Measurements from ENCODE around the gene RPL13.

The RPL13 gene

DNA sequence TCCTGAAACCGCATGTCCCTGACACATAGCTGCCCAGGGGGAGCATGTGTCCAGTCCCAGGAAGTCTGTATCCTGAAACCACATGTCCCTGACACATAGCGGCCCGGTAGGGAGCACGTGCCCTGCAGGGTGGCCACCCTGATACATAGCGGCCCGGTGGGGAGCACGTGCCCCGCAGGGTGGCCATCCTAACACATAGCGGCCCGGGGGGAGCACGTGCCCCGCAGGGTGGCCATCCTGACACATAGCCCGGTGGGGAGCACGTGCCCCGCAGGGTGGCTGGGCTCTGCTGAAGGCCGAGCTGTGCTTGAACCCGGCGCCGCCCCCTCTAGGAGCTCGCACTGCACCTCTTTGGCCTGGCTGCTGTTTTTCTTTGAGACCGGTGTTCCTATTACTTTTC, 18.7 kb upstream of the RPL13 start:
- DNase-seq (ENCODE audit: low spot score): no peak
- in situ Hi-C loops (cut with MboI; ENCODE audit: low sequenced_read_pairs, unreplicated experiment): no loop called here
- TF ChIP-seq, protein P1, sequence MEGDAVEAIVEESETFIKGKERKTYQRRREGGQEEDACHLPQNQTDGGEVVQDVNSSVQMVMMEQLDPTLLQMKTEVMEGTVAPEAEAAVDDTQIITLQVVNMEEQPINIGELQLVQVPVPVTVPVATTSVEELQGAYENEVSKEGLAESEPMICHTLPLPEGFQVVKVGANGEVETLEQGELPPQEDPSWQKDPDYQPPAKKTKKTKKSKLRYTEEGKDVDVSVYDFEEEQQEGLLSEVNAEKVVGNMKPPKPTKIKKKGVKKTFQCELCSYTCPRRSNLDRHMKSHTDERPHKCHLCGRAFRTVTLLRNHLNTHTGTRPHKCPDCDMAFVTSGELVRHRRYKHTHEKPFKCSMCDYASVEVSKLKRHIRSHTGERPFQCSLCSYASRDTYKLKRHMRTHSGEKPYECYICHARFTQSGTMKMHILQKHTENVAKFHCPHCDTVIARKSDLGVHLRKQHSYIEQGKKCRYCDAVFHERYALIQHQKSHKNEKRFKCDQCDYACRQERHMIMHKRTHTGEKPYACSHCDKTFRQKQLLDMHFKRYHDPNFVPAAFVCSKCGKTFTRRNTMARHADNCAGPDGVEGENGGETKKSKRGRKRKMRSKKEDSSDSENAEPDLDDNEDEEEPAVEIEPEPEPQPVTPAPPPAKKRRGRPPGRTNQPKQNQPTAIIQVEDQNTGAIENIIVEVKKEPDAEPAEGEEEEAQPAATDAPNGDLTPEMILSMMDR (IDR thresholded peaks at IDR 0.05; ENCODE audit: borderline replicate concordance, control extremely low read depth, extremely low read depth, insufficient read depth, missing control alignments): no peak

DNA sequence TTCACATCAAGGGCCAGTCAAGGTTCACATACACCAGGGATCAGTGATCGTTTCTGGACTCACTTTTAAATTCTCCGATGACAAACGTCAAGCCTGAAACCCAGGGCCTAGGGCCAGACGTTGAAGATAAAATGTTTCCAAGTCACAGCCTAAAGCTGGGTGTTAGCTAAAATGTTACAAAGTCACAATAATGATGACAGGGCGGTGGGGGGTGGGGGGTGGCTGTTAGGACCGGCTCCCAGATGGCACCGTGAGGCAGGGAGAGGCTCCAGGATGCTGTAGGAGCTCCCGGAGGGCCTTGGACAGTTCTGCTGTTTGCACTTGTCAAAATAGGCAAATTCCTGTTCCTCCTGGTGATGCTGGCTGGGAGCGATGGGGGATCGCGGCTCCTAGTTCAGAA, 16.4 kb upstream of the RPL13 start:
- DNase-seq (ENCODE audit: low spot score): no peak
- TF ChIP-seq, protein P1 (IDR thresholded peaks at IDR 0.05; ENCODE audit: borderline replicate concordance, control extremely low read depth, extremely low read depth, insufficient read depth, missing control alignments): no peak
- in situ Hi-C loops (cut with MboI; ENCODE audit: low sequenced_read_pairs, unreplicated experiment): no loop called here

DNA sequence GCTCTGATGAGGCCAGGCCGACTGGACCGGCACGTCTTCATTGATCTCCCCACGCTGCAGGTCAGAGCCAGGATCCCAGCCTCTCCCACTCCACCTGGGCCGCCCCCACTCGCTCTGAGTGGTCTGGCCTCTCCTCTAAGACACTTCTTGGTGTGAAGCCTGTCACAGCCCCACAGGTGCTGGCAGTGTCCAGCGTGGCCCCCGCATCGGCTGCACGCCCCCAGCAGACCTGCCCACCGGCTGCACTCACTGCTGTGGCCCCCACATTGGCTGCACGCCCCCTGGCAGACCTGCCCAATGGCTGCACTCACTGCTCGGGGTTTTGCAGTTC, 15.8 kb upstream of the RPL13 start:
- TF ChIP-seq, protein P1 (IDR thresholded peaks at IDR 0.05; ENCODE audit: borderline replicate concordance, control extremely low read depth, extremely low read depth, insufficient read depth, missing control alignments): no peak
- in situ Hi-C loops (cut with MboI; ENCODE audit: low sequenced_read_pairs, unreplicated experiment): no loop called here
- DNase-seq (ENCODE audit: low spot score): no peak

DNA sequence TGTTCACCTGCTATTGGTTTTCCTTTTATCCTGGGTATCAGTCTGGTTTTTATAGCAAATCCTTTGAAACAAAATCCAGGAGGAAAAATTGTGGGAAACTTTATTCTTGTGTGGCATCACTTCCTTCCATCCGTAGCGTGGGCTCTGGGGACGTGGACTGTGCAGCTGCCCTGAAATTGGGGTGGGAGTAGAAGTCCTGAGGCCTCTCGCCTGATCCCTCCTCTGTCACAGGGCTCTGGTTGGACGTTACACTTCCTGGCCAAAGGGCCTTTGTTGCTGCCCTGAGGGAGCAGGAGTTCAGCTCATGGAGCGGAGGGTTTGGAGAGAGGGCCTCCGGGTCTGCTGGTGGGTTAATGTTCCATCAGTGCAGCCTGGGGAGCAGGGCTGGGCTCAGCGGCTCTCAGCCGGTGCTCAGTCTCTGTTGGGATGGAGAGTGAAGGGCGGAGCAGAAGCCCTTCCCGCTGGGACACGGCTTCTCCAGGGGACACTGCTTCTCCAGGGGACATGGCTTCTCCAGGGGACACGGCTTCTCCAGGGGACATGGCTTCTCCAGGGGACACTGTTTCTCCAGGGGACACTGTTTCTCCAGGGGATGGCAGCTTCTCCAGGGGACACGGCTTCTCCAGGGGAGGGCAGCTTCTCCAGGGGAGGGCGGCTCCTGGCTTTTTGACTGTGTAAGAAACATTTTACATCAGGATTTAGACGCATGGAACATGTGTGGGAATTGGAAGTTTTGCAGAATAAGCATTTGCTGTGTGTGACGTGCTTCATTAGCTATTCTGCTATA, 15.2 kb upstream of the RPL13 start:
- TF ChIP-seq, protein P1 (IDR thresholded peaks at IDR 0.05; ENCODE audit: borderline replicate concordance, control extremely low read depth, extremely low read depth, insufficient read depth, missing control alignments): no peak
- DNase-seq (ENCODE audit: low spot score): no peak
- in situ Hi-C loops (cut with MboI; ENCODE audit: low sequenced_read_pairs, unreplicated experiment): no loop called here

DNA sequence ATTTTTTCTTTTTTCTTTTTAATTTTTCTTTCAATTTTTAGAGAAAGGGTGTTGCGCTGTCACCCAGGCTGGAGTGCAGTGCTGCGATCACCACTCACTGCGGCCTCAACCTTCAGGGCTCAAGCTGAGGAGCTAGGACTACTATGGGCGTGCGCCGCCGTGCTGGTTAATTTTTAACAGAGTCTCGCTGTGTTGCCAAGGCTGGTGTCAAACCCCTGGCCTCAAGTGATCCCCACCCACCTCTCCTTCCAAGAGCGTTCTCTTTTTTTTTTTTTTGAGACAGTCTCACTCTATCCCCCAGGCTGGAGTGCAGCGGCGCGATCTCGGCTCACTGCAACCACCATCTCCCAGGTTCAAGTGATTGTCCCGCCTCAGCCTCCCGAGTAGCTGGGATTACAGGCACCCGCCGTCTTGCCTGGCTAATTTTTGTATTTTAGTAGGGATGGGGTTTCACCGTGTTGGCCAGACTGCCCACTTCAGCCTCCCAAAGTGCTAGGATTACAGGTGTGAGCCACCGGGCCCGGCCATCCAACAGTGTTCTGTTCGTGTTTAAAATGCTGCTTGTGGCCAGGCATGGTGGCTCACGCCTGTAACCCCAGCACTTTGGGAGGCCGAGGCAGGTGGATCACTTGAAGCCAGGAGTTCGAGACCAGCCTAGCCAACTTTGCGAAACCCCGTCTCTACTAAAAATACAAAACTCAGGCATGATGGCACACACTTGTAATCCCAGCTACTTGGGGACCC, 14.5 kb upstream of the RPL13 start:
- TF ChIP-seq, protein P1 (IDR thresholded peaks at IDR 0.05; ENCODE audit: borderline replicate concordance, control extremely low read depth, extremely low read depth, insufficient read depth, missing control alignments): no peak
- no peak for DNase-seq (ENCODE audit: low spot score)
- in situ Hi-C loops (cut with MboI; ENCODE audit: low sequenced_read_pairs, unreplicated experiment): no loop called here

DNA sequence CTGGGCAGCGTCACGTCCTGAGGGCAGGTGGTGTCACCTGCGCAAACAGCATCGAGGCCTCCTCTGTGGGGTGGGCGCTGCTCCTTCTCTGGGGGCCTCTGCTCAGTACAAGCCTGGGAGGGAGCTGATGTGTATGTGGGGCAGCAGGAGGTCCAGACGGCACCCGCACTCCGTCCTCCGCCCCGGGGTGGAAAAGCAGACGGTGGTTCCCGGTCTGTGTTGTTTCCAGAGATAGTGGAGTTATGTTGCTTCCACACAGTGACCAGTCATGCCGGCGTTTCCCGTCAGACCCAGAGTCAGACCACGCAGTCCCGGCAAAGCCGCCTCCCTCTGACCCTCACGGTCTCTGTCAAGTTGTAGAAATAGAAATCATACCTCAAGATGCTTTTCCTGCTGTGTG, 13.7 kb upstream of the RPL13 start:
- TF ChIP-seq, protein P1 (IDR thresholded peaks at IDR 0.05; ENCODE audit: borderline replicate concordance, control extremely low read depth, extremely low read depth, insufficient read depth, missing control alignments): no peak
- in situ Hi-C loops (cut with MboI; ENCODE audit: low sequenced_read_pairs, unreplicated experiment): no loop called here
- no peak for DNase-seq (ENCODE audit: low spot score)
